Measurements from ENCODE around the gene PRPF6. TPM values are rescaled to one million over a fixed set of nuclear protein-coding genes. Genes with fewer than 3 reads are reported as not detected.

Gene PRPF6
- total and polyA plus RNA-seq, 2 of the 13 experiments (the other 11 are each of a cell fraction or from before 2014, with no cell fraction given): 63.7 to 101 TPM

DNA sequence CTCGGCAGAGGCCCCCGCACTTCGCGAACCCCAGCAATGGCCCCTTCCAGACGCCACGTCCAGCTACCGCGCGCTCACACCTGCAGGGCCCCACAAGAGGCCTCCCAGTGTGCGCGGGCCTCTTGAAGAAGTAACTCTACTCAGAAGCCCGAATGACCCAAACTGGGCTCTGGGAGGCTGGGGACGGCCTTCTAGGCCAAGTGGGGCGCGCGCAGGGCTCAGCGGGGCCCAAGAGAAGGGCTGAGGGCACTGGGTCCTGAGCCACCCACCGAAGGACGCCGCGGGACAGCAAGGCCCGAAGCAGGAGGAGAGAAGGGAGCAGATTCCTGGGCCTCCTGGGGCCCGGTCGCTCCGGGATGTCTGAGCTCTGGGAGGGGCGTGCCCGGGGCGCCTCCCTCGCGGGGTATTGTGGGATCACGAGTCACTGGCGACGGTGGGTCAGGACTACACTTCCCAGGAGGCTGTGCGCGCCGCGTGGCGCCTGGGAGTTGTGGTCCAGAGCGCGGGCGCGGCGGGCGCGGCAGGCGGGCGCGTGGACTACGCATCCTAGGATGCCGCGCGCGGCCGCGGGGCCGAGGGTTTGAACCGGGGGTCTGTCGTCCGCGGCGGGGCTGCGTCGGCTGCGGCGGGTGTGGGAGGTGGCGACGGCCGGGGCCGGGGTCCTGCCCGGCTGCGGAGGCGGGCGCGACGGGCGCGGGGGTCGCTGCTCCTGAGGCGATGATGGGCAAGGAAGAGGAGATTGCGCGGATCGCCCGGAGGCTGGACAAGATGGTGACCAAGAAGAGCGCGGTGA lies 81.9 kb downstream of the PRPF6 start, which contains the start of gene TCEA2 (continued):
- TF ChIP-seq, protein P1, sequence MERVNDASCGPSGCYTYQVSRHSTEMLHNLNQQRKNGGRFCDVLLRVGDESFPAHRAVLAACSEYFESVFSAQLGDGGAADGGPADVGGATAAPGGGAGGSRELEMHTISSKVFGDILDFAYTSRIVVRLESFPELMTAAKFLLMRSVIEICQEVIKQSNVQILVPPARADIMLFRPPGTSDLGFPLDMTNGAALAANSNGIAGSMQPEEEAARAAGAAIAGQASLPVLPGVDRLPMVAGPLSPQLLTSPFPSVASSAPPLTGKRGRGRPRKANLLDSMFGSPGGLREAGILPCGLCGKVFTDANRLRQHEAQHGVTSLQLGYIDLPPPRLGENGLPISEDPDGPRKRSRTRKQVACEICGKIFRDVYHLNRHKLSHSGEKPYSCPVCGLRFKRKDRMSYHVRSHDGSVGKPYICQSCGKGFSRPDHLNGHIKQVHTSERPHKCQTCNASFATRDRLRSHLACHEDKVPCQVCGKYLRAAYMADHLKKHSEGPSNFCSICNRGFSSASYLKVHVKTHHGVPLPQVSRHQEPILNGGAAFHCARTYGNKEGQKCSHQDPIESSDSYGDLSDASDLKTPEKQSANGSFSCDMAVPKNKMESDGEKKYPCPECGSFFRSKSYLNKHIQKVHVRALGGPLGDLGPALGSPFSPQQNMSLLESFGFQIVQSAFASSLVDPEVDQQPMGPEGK (CRISPR knock-in tag; IDR thresholded peaks at IDR 0.05): peak; percentile 83
- TF ChIP-seq FOXM1 (CRISPR knock-in tag; IDR thresholded peaks at IDR 0.05) (no peak; the same call in 1 of the 2 replicates), NR2F6 (IDR thresholded peaks at IDR 0.05) (no peak), NR2F6 (CRISPR knock-in tag; IDR thresholded peaks at IDR 0.05) (no peak; the same call in 1 of the 2 replicates), HMG20A (CRISPR knock-in tag; IDR thresholded peaks at IDR 0.05; ENCODE audit: borderline replicate concordance) (0 out of 2 replicates have a peak, but pooled peaks have one; percentile 8), ZNF383 (CRISPR knock-in tag; IDR thresholded peaks at IDR 0.05; ENCODE audit: borderline replicate concordance) (no peak; the same call in none of the 2 replicates), RARA (CRISPR knock-in tag; IDR thresholded peaks at IDR 0.05) (peak; percentile 57), ZNF724P (CRISPR knock-in tag; IDR thresholded peaks at IDR 0.05; ENCODE audit: borderline replicate concordance) (peak; percentile 68; the same call in 1 of the 2 replicates), ZZZ3 (CRISPR knock-in tag; IDR thresholded peaks at IDR 0.05; ENCODE audit: borderline replicate concordance) (peak; percentile 82; the same call in 1 of the 2 replicates), GLI4 (CRISPR knock-in tag; IDR thresholded peaks at IDR 0.05; ENCODE audit: borderline replicate concordance) (peak; percentile 89; the same call in 1 of the 2 replicates), ZNF331 (CRISPR knock-in tag; IDR thresholded peaks at IDR 0.05) (peak; percentile 87)
- TF ChIP-seq, protein P2, sequence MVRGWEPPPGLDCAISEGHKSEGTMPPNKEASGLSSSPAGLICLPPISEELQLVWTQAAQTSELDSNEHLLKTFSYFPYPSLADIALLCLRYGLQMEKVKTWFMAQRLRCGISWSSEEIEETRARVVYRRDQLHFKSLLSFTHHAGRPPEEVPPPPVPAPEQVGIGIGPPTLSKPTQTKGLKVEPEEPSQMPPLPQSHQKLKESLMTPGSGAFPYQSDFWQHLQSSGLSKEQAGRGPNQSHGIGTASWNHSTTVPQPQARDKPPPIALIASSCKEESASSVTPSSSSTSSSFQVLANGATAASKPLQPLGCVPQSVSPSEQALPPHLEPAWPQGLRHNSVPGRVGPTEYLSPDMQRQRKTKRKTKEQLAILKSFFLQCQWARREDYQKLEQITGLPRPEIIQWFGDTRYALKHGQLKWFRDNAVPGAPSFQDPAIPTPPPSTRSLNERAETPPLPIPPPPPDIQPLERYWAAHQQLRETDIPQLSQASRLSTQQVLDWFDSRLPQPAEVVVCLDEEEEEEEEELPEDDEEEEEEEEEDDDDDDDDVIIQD (CRISPR knock-in tag; IDR thresholded peaks at IDR 0.05; ENCODE audit: low read depth): peak; percentile 67; the same call in 1 of the 2 replicates
- TF ChIP-seq, protein P3, sequence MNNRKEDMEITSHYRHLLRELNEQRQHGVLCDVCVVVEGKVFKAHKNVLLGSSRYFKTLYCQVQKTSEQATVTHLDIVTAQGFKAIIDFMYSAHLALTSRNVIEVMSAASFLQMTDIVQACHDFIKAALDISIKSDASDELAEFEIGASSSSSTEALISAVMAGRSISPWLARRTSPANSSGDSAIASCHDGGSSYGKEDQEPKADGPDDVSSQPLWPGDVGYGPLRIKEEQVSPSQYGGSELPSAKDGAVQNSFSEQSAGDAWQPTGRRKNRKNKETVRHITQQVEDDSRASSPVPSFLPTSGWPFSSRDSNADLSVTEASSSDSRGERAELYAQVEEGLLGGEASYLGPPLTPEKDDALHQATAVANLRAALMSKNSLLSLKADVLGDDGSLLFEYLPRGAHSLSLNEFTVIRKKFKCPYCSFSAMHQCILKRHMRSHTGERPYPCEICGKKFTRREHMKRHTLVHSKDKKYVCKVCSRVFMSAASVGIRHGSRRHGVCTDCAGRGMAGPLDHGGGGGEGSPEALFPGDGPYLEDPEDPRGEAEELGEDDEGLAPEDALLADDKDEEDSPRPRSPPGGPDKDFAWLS (CRISPR knock-in tag; IDR thresholded peaks at IDR 0.05; ENCODE audit: borderline replicate concordance): peak; percentile 75; the same call in 1 of the 2 replicates
- TF ChIP-seq, protein P4, sequence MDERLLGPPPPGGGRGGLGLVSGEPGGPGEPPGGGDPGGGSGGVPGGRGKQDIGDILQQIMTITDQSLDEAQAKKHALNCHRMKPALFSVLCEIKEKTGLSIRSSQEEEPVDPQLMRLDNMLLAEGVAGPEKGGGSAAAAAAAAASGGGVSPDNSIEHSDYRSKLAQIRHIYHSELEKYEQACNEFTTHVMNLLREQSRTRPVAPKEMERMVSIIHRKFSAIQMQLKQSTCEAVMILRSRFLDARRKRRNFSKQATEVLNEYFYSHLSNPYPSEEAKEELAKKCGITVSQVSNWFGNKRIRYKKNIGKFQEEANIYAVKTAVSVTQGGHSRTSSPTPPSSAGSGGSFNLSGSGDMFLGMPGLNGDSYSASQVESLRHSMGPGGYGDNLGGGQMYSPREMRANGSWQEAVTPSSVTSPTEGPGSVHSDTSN (CRISPR knock-in tag; IDR thresholded peaks at IDR 0.05): no peak
- TF ChIP-seq, protein P5, sequence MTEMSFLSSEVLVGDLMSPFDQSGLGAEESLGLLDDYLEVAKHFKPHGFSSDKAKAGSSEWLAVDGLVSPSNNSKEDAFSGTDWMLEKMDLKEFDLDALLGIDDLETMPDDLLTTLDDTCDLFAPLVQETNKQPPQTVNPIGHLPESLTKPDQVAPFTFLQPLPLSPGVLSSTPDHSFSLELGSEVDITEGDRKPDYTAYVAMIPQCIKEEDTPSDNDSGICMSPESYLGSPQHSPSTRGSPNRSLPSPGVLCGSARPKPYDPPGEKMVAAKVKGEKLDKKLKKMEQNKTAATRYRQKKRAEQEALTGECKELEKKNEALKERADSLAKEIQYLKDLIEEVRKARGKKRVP (CRISPR knock-in tag; IDR thresholded peaks at IDR 0.05): no peak; a peak in 1 of 4 replicates
- TF ChIP-seq, protein P6, sequence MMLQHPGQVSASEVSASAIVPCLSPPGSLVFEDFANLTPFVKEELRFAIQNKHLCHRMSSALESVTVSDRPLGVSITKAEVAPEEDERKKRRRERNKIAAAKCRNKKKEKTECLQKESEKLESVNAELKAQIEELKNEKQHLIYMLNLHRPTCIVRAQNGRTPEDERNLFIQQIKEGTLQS (CRISPR knock-in tag; IDR thresholded peaks at IDR 0.05): peak; percentile 26; the same call in 1 of the 2 replicates
- TF ChIP-seq, protein P7, sequence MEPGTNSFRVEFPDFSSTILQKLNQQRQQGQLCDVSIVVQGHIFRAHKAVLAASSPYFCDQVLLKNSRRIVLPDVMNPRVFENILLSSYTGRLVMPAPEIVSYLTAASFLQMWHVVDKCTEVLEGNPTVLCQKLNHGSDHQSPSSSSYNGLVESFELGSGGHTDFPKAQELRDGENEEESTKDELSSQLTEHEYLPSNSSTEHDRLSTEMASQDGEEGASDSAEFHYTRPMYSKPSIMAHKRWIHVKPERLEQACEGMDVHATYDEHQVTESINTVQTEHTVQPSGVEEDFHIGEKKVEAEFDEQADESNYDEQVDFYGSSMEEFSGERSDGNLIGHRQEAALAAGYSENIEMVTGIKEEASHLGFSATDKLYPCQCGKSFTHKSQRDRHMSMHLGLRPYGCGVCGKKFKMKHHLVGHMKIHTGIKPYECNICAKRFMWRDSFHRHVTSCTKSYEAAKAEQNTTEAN (CRISPR knock-in tag; conservative IDR thresholded peaks at IDR 0.05): peak; percentile 61; the same call in 1 of the 2 replicates

Data from HepG2 (cell line).